IMR-90 (cell line): ENCODE data around the gene NMRAL1.

Source experiments
- BHLHE40 ChIP-seq: fragments of 150-350 bp; IDR thresholded peaks from 2 replicates; pipeline ENCODE4 v1.6.1; 2016; ENCODE audit warnings: mild to moderate bottlenecking, low read depth, low read length
- MAFK ChIP-seq: IDR thresholded peaks from 2 replicates; pipeline ENCODE4 v1.6.1; 2012; ENCODE audit warnings: low read depth, low read length, improper control_type of control experiment
- POLR2A ChIP-seq: IDR thresholded peaks from 2 replicates; pipeline ENCODE4 v1.6.1; 2012; ENCODE audit warnings: mild to moderate bottlenecking, low read depth, low read length
- RAD21 ChIP-seq: IDR thresholded peaks from 2 replicates; pipeline ENCODE4 v1.6.1; 2012; ENCODE audit warnings: low read length, improper control_type of control experiment
- TF ChIP-seq, protein P1 (sequence below): conservative IDR thresholded peaks from 2 replicates; pipeline ENCODE4 v1.5.1; 2012; ENCODE audit warnings: mild to moderate bottlenecking, low read depth, low read length, improper control_type of control experiment

- TF ChIP-seq BHLHE40 (no peak), POLR2A (no peak), MAFK (no peak), RAD21 (no peak)
- TF ChIP-seq, protein P1, sequence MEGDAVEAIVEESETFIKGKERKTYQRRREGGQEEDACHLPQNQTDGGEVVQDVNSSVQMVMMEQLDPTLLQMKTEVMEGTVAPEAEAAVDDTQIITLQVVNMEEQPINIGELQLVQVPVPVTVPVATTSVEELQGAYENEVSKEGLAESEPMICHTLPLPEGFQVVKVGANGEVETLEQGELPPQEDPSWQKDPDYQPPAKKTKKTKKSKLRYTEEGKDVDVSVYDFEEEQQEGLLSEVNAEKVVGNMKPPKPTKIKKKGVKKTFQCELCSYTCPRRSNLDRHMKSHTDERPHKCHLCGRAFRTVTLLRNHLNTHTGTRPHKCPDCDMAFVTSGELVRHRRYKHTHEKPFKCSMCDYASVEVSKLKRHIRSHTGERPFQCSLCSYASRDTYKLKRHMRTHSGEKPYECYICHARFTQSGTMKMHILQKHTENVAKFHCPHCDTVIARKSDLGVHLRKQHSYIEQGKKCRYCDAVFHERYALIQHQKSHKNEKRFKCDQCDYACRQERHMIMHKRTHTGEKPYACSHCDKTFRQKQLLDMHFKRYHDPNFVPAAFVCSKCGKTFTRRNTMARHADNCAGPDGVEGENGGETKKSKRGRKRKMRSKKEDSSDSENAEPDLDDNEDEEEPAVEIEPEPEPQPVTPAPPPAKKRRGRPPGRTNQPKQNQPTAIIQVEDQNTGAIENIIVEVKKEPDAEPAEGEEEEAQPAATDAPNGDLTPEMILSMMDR, result no peak
These were observed 35.0 kb upstream of the NMRAL1 start for GRCh38 chr16:4509420-4509819.
